Large intestine (tissue), 12 donors: ENCODE results near the gene FAM240B. TPM values are rescaled to one million over a fixed set of nuclear protein-coding genes. Genes with fewer than 3 reads are reported as not detected.

Source experiments
- DNase-seq, 2 donors: peaks; one replicate each; pipeline versions ENCODE4 v3.0.0 to v3.0.0-alpha.2; 2013
- H3K27ac ChIP-seq: one replicate; pipeline ENCODE4 v1.5.1; 2013; ENCODE audit warnings: low read length
- H3K27me3 ChIP-seq: 2 replicates; pipeline ENCODE4 v1.6.1; 2013; ENCODE audit warnings: low read length; ENCODE audit not compliant: control insufficient read depth, insufficient read depth
- H3K36me3 ChIP-seq: 2 replicates; pipeline ENCODE4 v1.6.1; 2013; ENCODE audit warnings: low read length; ENCODE audit not compliant: control insufficient read depth, insufficient read depth
- H3K4me1 ChIP-seq: one replicate; pipeline ENCODE4 v1.6.1; 2013; ENCODE audit warnings: low read length; ENCODE audit not compliant: control insufficient read depth, insufficient read depth
- H3K4me3 ChIP-seq: one replicate; pipeline ENCODE4 v1.5.1; 2013; ENCODE audit warnings: low read length
- H3K9me3 ChIP-seq: one replicate; pipeline ENCODE4 v1.6.1; 2013; ENCODE audit warnings: mild to moderate bottlenecking, low read depth, low read length, moderate library complexity; ENCODE audit not compliant: control insufficient read depth
- WGBS: methylation state at CpG from one replicate; pipeline ENCODE4 v1.1.5; 2013; ENCODE audit warnings: low lambda C conversion rate; ENCODE audit not compliant: insufficient coverage; 5-methylcytosine and 5-hydroxymethylcytosine counted together
- long read RNA-seq, 11 donors: transcript quantifications; one replicate each; lab custom pipeline, GENCODE V29; 2026
- polyA plus RNA-seq: library from polyadenylated mRNA; unstranded; fragments of 120-200 nt; gene quantifications from one replicate; pipeline ENCODE4 v1.2.1, GENCODE V29; 2013

Gene FAM240B
- polyA plus RNA-seq: not detected
- long read RNA-seq, donor 1: 0 reads
- long read RNA-seq, donor 2: 0 reads
- long read RNA-seq, donor 3: 0 reads
- long read RNA-seq, donor 4: 0 reads
- long read RNA-seq, donor 5: 0 reads
- long read RNA-seq, donor 6: 0 reads
- long read RNA-seq, donor 7: 0 reads
- long read RNA-seq, donor 8: 0 reads
- long read RNA-seq, donor 9: 0 reads
- long read RNA-seq, donor 10: 0 reads
- long read RNA-seq, donor 11: 0 reads

DNA sequence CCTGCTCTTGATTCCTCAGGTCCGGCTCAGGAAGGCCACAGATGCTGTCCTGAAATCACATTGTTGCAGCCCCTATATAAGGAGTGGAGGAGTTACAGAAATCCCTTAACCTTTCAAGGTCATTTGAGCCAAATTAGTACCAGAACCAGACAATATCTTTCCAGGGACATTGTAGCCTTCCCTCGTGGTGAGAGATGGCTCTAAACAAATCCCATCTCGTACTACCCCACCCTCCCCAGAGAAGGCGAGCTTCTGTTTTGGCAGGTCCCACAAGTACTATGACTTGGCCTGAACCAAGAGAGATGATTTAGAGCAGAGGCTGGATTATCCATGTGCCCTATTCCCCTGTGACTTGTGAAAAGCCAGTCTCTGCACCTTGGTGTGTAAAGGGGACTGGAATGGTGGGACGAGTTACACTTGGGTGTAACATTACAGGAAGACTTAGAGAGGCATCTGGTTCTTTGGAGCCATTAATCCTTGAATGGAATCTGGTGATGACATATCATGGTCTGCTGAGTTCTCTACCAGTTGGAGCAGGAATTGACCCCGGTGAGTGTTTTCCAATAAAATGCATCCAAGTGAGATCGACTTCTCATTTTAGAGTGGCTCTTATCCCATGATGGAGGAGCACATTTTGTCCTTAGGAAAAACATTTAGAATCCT lies at the start of gene FAM240B:
Gene FAM240B, minus strand, starts transcription at position 51 of the 663 bp plus-strand sequence. CDS start 16,134 bp downstream, outside the sequence.
- no peak within 1 kb of the TSS for H3K27ac ChIP-seq
- no peak for DNase-seq
- no CpG with 5 or more reads among the region's 7 CpGs for WGBS
- H3K4me1 ChIP-seq: no peaks in the 10 kb centered on the region
- no peaks in the 10 kb centered on the region for H3K9me3 ChIP-seq
- no peaks in the 10 kb centered on the region for H3K36me3 ChIP-seq
- H3K4me3 ChIP-seq: no peak within 1 kb of the TSS
- H3K27me3 ChIP-seq: no peaks in the 10 kb centered on the region

DNA sequence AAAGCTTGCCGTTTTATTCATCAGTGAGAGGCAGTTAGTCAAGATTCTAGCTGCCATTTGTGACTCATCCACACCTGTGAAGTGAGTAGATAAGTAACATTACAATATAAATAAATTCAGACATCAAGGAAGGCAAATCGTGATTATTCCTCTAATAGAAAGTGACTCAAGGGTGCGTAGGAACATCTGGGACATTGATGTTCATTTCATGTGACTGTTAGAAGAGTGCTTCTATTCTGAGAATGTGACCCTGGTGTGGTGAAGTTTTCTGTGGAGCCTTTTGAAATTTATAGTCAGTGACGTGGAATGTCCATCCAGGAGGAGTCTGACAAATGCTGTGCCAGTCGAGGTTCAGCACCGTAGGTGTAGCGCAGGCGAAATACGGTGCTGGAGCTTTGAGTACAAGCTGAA lies 48.4 kb upstream of the FAM240B start:
- no peak for DNase-seq
- 100% methylated on average over 1 of the region's 9 CpGs for WGBS
- Histone ChIP-seq H3K9me3 (no peaks in the 10 kb centered on the region), H3K36me3 (no peaks in the 10 kb centered on the region), H3K27ac (no peak overlapping the region), H3K27me3 (no peaks in the 10 kb centered on the region), H3K4me1 (no peaks in the 10 kb centered on the region), H3K4me3 (no peak overlapping the region)

DNA sequence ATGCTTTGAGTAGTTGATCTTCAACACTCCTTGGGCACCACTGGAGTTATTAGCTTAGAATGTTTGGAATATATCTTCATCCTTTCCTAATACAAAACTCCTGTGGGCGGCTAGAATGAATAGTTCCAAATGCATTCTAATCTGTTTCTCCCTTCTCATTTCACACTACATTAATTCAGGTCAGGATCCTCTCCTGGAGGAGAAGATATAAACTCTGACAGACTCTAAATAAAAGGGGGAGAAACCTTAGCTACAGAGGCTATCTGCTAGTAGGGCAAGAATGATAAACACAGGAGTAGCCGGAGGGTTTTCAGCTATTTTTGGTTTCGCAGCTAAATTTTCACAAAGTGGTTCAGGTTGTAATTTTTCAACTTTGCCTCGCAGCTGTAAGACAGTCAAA lies 45.2 kb upstream of the FAM240B start:
- H3K4me3 ChIP-seq: no peak overlapping the region
- no peak for DNase-seq
- no peaks in the 10 kb centered on the region for H3K9me3 ChIP-seq
- H3K27me3 ChIP-seq: no peaks in the 10 kb centered on the region
- H3K36me3 ChIP-seq: no peaks in the 10 kb centered on the region
- H3K4me1 ChIP-seq: no peaks in the 10 kb centered on the region
- H3K27ac ChIP-seq: no peak overlapping the region
- no CpG with 5 or more reads among the region's 4 CpGs for WGBS

DNA sequence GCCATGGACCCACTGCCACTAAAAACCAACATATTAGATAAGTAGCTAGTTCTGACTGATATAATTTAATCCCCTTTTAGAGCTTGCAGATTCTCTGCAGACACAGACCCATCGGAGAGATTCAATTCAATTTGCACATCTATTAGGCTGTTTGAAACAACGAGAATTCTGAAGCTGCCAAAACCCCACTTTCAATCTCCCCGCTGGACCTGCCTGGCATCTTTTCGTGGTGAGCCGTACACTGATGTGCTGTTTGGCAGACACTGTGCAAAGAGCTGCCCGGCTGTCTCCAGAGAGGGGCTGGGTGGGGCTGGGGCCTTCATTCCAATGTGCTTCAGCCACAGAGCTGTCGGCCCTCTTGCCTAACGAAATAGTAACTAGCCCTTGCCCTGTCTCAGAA lies 42.1 kb upstream of the FAM240B start:
- Histone ChIP-seq H3K27ac (no peak overlapping the region), H3K27me3 (no peaks in the 10 kb centered on the region), H3K4me1 (no peaks in the 10 kb centered on the region), H3K36me3 (no peaks in the 10 kb centered on the region), H3K4me3 (no peak overlapping the region), H3K9me3 (no peaks in the 10 kb centered on the region)
- WGBS: no CpG with 5 or more reads among the region's 8 CpGs
- DNase-seq: no peak

DNA sequence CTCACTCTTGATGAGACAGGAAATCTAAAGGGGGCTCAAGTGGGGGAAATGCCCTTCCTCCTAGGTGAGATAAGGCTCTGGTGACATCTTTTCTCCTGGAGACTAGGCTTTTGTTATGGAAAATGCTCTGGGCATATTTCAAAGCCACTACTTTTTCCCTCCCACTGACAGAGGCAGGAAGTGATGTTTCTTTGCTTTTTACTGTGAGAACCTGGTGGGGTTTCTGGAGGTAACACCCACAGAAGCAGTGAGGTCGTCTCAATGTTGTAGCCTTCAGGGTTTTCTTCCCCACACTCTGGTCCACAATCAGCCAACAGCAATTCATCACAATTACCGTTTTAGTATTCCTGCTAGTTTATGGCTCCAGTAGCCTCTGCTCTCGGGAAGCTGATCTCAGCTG lies 41.4 kb upstream of the FAM240B start:
- Histone ChIP-seq H3K4me1 (no peaks in the 10 kb centered on the region), H3K27ac (no peak overlapping the region), H3K9me3 (no peaks in the 10 kb centered on the region), H3K4me3 (no peak overlapping the region), H3K36me3 (no peaks in the 10 kb centered on the region), H3K27me3 (no peaks in the 10 kb centered on the region)
- DNase-seq: no peak
- 20% methylated on average over 1 of the region's 3 CpGs for WGBS

DNA sequence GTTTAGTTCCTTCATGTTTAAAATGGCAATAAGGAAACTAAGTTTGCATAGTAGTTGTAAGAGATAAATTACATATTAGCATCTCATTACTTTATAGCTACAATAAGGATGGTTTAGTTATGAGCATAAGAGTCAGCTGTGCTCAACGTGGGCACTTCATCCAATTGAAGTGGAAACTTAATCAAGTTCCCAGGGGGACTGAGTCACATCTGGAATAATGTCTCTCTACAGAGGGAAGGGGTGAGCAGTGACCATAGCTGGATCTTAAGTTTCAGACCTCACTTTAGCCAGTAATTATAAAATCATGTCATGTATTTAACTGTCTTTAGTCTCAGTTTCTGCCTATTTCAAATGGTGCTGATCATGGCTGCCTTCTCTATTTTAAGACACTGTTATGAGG lies 36.8 kb upstream of the FAM240B start:
- Histone ChIP-seq H3K9me3 (no peaks in the 10 kb centered on the region), H3K4me1 (no peaks in the 10 kb centered on the region), H3K4me3 (no peak overlapping the region), H3K27ac (no peak overlapping the region), H3K27me3 (no peaks in the 10 kb centered on the region), H3K36me3 (no peaks in the 10 kb centered on the region)
- DNase-seq: no peak
- no CpG with 5 or more reads among the region's 1 CpG for WGBS

DNA sequence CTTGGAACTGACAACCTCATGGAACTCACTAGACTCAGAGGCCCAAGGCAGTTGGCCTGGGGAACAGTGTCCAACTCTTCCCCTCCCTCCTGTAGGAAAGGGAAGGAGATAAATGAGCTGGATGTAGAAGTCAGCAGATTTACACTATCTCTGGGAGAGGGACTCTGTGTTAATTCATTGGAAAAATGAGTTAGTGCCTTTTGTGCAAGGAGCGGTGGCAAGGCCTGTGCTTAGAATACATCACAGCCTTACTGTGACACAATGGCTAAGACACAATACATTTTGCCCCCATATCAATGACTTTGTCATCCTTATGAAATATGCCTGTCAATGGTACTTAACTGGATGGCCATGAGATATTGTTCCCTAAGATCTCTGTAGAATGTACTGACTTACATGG lies 28.0 kb upstream of the FAM240B start:
- no peaks in the 10 kb centered on the region for H3K27me3 ChIP-seq
- no peak for DNase-seq
- no peak overlapping the region for H3K27ac ChIP-seq
- no peaks in the 10 kb centered on the region for H3K36me3 ChIP-seq
- H3K4me3 ChIP-seq: no peak overlapping the region
- H3K9me3 ChIP-seq: no peaks in the 10 kb centered on the region
- no peaks in the 10 kb centered on the region for H3K4me1 ChIP-seq
- no CpG with 5 or more reads among the region's 1 CpG for WGBS

DNA sequence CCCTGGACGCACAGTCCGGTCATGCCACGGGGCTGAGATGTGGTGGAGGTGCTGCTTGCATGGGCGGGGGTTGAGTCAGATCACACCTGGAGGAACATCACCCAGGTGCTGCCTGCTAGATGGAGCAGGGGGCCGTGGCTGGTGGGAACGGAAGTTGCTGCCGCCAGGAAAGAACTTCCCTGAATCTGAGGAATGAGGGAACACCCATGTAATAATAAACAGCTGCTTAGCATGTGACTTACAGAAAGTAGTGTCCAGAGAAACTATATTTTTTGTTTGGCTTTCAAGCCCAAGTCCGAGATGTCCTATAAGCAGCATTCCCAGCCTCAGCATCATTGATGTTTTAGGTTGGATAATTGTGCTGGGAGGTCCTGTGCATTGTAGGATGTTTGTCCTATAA lies 27.1 kb upstream of the FAM240B start:
- Histone ChIP-seq H3K36me3 (no peaks in the 10 kb centered on the region), H3K4me1 (no peaks in the 10 kb centered on the region), H3K27me3 (no peaks in the 10 kb centered on the region), H3K27ac (no peak overlapping the region), H3K9me3 (no peaks in the 10 kb centered on the region), H3K4me3 (no peak overlapping the region)
- WGBS: no CpG with 5 or more reads among the region's 8 CpGs
- no peak for DNase-seq

DNA sequence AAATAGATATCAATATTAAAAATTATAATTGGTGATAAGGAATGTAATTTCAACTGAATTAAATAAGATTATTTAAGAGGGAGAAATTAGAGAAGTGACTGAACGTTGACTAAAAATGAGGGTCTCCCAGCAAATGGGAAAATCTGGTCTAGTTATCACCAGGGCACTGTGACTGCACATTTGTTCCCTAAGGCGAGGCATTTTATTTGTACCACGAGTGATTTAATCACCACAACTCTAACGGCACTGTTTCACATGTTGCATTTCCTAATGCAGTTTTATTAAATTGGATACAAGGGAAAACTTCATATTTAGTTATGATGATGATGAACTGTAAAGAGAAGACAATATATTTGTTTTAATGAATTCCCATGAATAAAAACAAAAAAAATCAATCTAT lies 26.4 kb upstream of the FAM240B start:
- no peak overlapping the region for H3K27ac ChIP-seq
- H3K27me3 ChIP-seq: no peaks in the 10 kb centered on the region
- H3K4me3 ChIP-seq: no peak overlapping the region
- 83% methylated on average over 1 of the region's 4 CpGs for whole genome bisulfite sequencing
- H3K4me1 ChIP-seq: no peaks in the 10 kb centered on the region
- no peaks in the 10 kb centered on the region for H3K9me3 ChIP-seq
- DNase-seq: no peak
- H3K36me3 ChIP-seq: no peaks in the 10 kb centered on the region

DNA sequence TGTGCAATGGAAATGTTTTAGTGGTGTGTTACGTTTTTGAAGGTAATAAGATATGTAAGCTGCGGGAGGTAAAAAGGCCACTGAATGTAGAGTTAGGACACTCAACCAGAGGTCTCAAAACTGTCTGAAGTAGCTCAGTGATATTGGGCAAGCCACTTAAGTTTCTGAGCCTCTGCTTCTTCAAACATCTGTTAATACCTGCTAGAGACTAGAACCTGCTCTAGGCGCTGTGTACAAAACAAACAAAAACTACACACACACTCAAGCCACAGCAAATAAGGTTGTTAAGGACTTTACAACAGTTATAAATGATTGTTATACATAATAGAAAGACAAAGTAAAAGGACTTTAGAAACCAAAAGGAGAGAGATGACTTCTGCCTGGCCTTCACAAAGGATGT lies 24.6 kb upstream of the FAM240B start:
- DNase-seq: no peak
- no peaks in the 10 kb centered on the region for H3K36me3 ChIP-seq
- no peak overlapping the region for H3K4me3 ChIP-seq
- H3K27me3 ChIP-seq: no peaks in the 10 kb centered on the region
- H3K27ac ChIP-seq: no peak overlapping the region
- H3K9me3 ChIP-seq: no peaks in the 10 kb centered on the region
- H3K4me1 ChIP-seq: no peaks in the 10 kb centered on the region
- 80% methylated on average over 2 of the region's 3 CpGs for WGBS

DNA sequence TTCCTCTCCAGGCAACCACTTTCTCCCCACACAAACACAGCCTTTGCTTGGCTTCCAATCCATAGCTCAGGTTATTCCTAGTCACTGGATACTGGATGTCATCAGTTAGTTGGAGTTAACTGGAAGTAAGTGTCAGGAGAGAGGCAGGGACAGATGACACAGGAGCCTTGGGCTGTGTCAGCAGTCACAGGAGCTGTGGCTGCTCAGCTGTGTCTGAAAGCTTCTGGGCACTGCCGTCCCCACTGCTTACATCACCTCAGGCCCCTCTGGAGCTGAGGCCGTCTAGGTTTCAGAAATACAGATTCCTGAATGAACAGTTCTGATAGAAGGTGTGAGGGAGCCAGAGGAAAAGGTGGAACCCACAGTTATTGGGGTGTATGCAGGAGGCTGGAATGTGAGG lies 17.3 kb upstream of the FAM240B start:
- Histone ChIP-seq H3K9me3 (no peaks in the 10 kb centered on the region), H3K27ac (no peak overlapping the region), H3K27me3 (no peaks in the 10 kb centered on the region), H3K36me3 (no peaks in the 10 kb centered on the region), H3K4me1 (no peaks in the 10 kb centered on the region), H3K4me3 (no peak overlapping the region)
- no CpG with 5 or more reads among the region's 2 CpGs for WGBS
- no peak for DNase-seq
